ENCODE data around the gene TGFBR3L. TPM values are rescaled to one million over a fixed set of nuclear protein-coding genes. Genes with fewer than 3 reads are reported as not detected.

Gene TGFBR3L
- total and polyA plus RNA-seq, 2 donors (not counting 3 experiments of a cell fraction or from before 2014, with no cell fraction given), result 0.35 TPM; not detected in 1

GRCh38 chr19:7900401-7900870 lies 14.2 kb upstream of the TGFBR3L start:
- ChIA-PET CTCF (interaction anchor here (0.9 to 2.6 kb wide), 4 partner anchors 31 to 332 kb away, joined by 3 to 14 read pairs (median 5); partner anchors contain the start of gene TIMM44), POLR2A (no interaction called here)
- Histone ChIP-seq H3K9me1 (replicated peaks; ENCODE audit: control insufficient read depth, extremely low read depth, insufficient read depth, low read length) (no peaks in the 10 kb centered on the region), H3K36me3 (ENCODE audit: control insufficient read depth in 2 of 2, extremely low read depth in 1 of 2, insufficient read depth in 2 of 2, low read length in 2 of 2) (no peaks in the 10 kb centered on the region), H3K27ac (ENCODE audit: insufficient read depth, low read depth, low read length) (no peak overlapping the region), H3K79me2 (ENCODE audit: control insufficient read depth, insufficient read depth, low read length) (peaks cover 14% of the 10 kb centered on the region), H3K4me2 (ENCODE audit: insufficient read depth, low read length) (no peak overlapping the region), H3K9me3 (replicated peaks; ENCODE audit: control insufficient read depth, insufficient read depth, low read length) (no peaks in the 10 kb centered on the region), H3K27me3 (ENCODE audit: control insufficient read depth in 2 of 2, insufficient read depth in 2 of 2, low read length in 2 of 2) (no peaks in the 10 kb centered on the region), H4K20me1 (replicated peaks; ENCODE audit: control insufficient read depth, extremely low read depth, insufficient read depth, low read length) (no peaks in the 10 kb centered on the region), H3K9ac (replicated peaks; ENCODE audit: extremely low read depth, insufficient read depth, low read length) (no peak overlapping the region), H2AFZ (ENCODE audit: low read depth, low read length) (no peak overlapping the region), H3K4me3 (replicated peaks in 1 of 3; ENCODE audit: insufficient read depth in 1 of 3, low read depth in 1 of 3, low read length in 3 of 3) (no peak overlapping the region), H3K4me1 (ENCODE audit: control insufficient read depth, extremely low read depth, insufficient read depth, low read length) (peaks cover 16% of the 10 kb centered on the region)
- intact Hi-C loops (cut with micrococcal nuclease) (no loop called here), dilution Hi-C loops (cut with MboI; ENCODE audit: extremely low pct_ligation_motif_present, low sequenced_read_pairs) (no loop called here)
- no peak for FAIRE-seq
- DNase-seq (ENCODE audit: low read depth, low spot score), result no peak
- no TSS peak for BruUV-seq (replicated peaks)
- TF ChIP-seq, protein P1, sequence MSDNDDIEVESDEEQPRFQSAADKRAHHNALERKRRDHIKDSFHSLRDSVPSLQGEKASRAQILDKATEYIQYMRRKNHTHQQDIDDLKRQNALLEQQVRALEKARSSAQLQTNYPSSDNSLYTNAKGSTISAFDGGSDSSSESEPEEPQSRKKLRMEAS (IDR thresholded peaks at IDR 0.05; ENCODE audit: insufficient read depth, insufficient read length), result no peak
- TF ChIP-seq GATA2 (IDR thresholded peaks at IDR 0.05; ENCODE audit: insufficient read depth, insufficient read length, low read depth, low read length) (no peak), EZH2 (IDR thresholded peaks at IDR 0.05; ENCODE audit: borderline replicate concordance, low read depth, low read length, severe bottlenecking) (no peak), POLR2AphosphoS5 (IDR thresholded peaks at IDR 0.05; ENCODE audit: insufficient read depth, low read depth, low read length) (no peak), JUN (IDR thresholded peaks at IDR 0.05; ENCODE audit: borderline replicate concordance, insufficient read depth, insufficient read length, low read depth) (no peak), POLR2A (IDR thresholded peaks at IDR 0.05; ENCODE audit: low read depth, low read length) (no peak), FOS (IDR thresholded peaks at IDR 0.05; ENCODE audit: borderline replicate concordance, insufficient read depth, low read length) (no peak), CTCF (IDR thresholded peaks at IDR 0.05; ENCODE audit: extremely low read depth in 1 of 2, insufficient read depth in 1 of 2, low read depth in 1 of 2, low read length in 2 of 2) (no peak), MYC (IDR thresholded peaks at IDR 0.05; ENCODE audit: low read depth, low read length) (no peak)
